A549 (cell line): Measurements from ENCODE around the gene CDC14A. TPM values are rescaled to one million over a fixed set of nuclear protein-coding genes. Genes with fewer than 3 reads are reported as not detected.
"Not testable (repeated sequence)": the region's sequence is repeated elsewhere in the genome, so short reads cannot be mapped to it uniquely, and the experiment has no call there.

Experiments
- ATAC-seq, 2 experiments: fragments of 200-7000 bp in 1 of 2; fragments of >200 bp in 1 of 2; cut with Nextera tagmentation in 1 of 2; cut with Tn5 transposase in 1 of 2; 3 replicates each; pipeline versions ENCODE4 v1.8.0 to v1.9.1; 2018 to 2020; ENCODE audit warnings: mild to moderate bottlenecking in 1 of 2, moderate library complexity in 1 of 2
- CTCF ChIA-PET: fragments of 300-600 bp; sonication (Branson Sonifier 250); formaldehyde crosslinking; extraction: SDS; loops from one replicate; lab custom pipeline; 2021; ENCODE audit warnings: antibody characterized with exemption, inconsistent platforms; lab: Yijun Ruan, JAX
- POLR2A ChIA-PET: fragments of 350-600 bp; formaldehyde crosslinking; extraction: SDS; loops from one replicate; lab custom pipeline; 2021; ENCODE audit warnings: antibody characterized with exemption, inconsistent platforms; lab: Yijun Ruan, JAX
- DNase-seq, 2 experiments: peaks; one replicate each; pipeline versions ENCODE4 v3.0.0 to v3.0.0-alpha.2; 2011 to 2016; ENCODE audit warnings: low read depth in 1 of 2, low spot score in 1 of 2
- FAIRE-seq: peaks from 2 replicates; lab custom pipeline; 2011; peaks lifted over from hg19 to GRCh38; lab: Jason Lieb, UNC
- H3K27ac ChIP-seq, 2 experiments: fragments of >200 bp; sonication (Bioruptor Twin); formaldehyde crosslinking; 3 replicates each; pipeline ENCODE4 v1.5.1; 2016 to 2017
- H3K4me1 ChIP-seq: fragments of >200 bp; sonication (Bioruptor Twin); formaldehyde crosslinking; 3 replicates; pipeline ENCODE4 v1.6.1; 2016
- H3K4me2 ChIP-seq: fragments of >200 bp; sonication (Bioruptor Twin); formaldehyde crosslinking; 3 replicates; pipeline ENCODE4 v1.6.1; 2016
- H3K4me3 ChIP-seq: fragments of >200 bp; sonication (Bioruptor Twin); formaldehyde crosslinking; 3 replicates; pipeline ENCODE4 v1.5.1; 2016
- H3K9me3 ChIP-seq: fragments of >200 bp; sonication (Bioruptor Twin); formaldehyde crosslinking; 3 replicates; pipeline ENCODE4 v1.6.1; 2016
- BHLHE40 ChIP-seq: IDR thresholded peaks from 2 replicates; pipeline ENCODE4 v1.6.1; 2012; ENCODE audit warnings: low read depth, low read length, inconsistent platforms
- CBX2 ChIP-seq: fragments of 200-600 bp; sonication (generic); IDR thresholded peaks from 2 replicates; pipeline ENCODE4 v1.6.1; 2016; ENCODE audit warnings: low read depth, mild to moderate bottlenecking, borderline replicate concordance
- CHD4 ChIP-seq: fragments of 200-600 bp; sonication (generic); IDR thresholded peaks from 2 replicates; pipeline ENCODE4 v1.6.1; 2016; ENCODE audit warnings: antibody characterized with exemption, mild to moderate bottlenecking, borderline replicate concordance
- E2F6 ChIP-seq: IDR thresholded peaks from 2 replicates; pipeline ENCODE4 v1.6.1; 2012; ENCODE audit warnings: low read depth, borderline replicate concordance
- FOXS1 ChIP-seq: fragments of 250-450 bp; sonication (Bioruptor Pico); IDR thresholded peaks from 2 replicates; pipeline ENCODE4 v1.5.0; 2020; ENCODE audit warnings: mild to moderate bottlenecking, moderate library complexity
- HES2 ChIP-seq: fragments of >200 bp; sonication (Bioruptor Twin); formaldehyde crosslinking; IDR thresholded peaks from 2 replicates; pipeline ENCODE4 v1.6.1; 2016
- HEYL ChIP-seq: fragments of 250-450 bp; sonication (Bioruptor Pico); IDR thresholded peaks from 2 replicates; pipeline ENCODE4 v1.8.0; 2021; ENCODE audit warnings: mild to moderate bottlenecking, moderate library complexity
- HOXB13 ChIP-seq: fragments of 250-450 bp; sonication (Bioruptor Pico); IDR thresholded peaks from 2 replicates; pipeline ENCODE4 v1.5.0; 2020; ENCODE audit warnings: low read depth, mild to moderate bottlenecking, moderate library complexity
- KDM5A ChIP-seq: fragments of 200-600 bp; sonication (generic); IDR thresholded peaks from 2 replicates; pipeline ENCODE4 v1.6.1; 2016; ENCODE audit warnings: antibody characterized with exemption, mild to moderate bottlenecking
- RARB ChIP-seq: fragments of 250-450 bp; sonication (Bioruptor Pico); IDR thresholded peaks from 2 replicates; pipeline ENCODE4 v1.8.0; 2021; ENCODE audit warnings: mild to moderate bottlenecking, moderate library complexity
- REST ChIP-seq: fragments of 200-600 bp; sonication (generic); IDR thresholded peaks from 2 replicates; pipeline ENCODE4 v1.6.1; 2016; ENCODE audit warnings: antibody characterized with exemption, mild to moderate bottlenecking, moderate library complexity
- TFCP2L1 ChIP-seq: fragments of 250-450 bp; sonication (Bioruptor Pico); IDR thresholded peaks from 2 replicates; pipeline ENCODE4 v1.5.0; 2021; ENCODE audit warnings: mild to moderate bottlenecking
- USF2 ChIP-seq: fragments of 450-650 bp; IDR thresholded peaks from 2 replicates; pipeline ENCODE4 v1.6.1; 2014; ENCODE audit warnings: antibody characterized with exemption
- ZFP36 ChIP-seq: fragments of 450-650 bp; IDR thresholded peaks from 2 replicates; pipeline ENCODE4 v1.6.1; 2014; ENCODE audit warnings: borderline replicate concordance; ENCODE audit not compliant: partially characterized antibody
- WGBS: methylation state at CpG from one replicate; pipeline ENCODE4 v1.1.6; 2017; ENCODE audit errors: missing lambda C conversion rate; 5-methylcytosine and 5-hydroxymethylcytosine counted together
- polyA plus RNA-seq, 4 experiments: library from polyadenylated mRNA; depleted of rRNA in 3 of 4; stranded (reverse); fragments of >200 nt; fragmentation: RNase III in 1 of 4; extraction: RNeasy Plus Mini Kit Qiagen cat#74134 plus additional on column Dnase treatment in 1 of 4; gene quantifications; 2 replicates in 3 of 4; 3 replicates in 1 of 4; pipeline ENCODE4 v1.2.3, GENCODE V29; 2011 to 2017

Gene CDC14A
- polyA plus RNA-seq, 2 of the 4 experiments (the other 2 are of a cell fraction): 1.6 to 4.1 TPM

GRCh38 chr1:100404821-100405220 lies 52.5 kb downstream of the CDC14A start (continued):
- TF ChIP-seq REST (no peak), E2F6 (no peak), USF2 (no peak), TFCP2L1 (CRISPR knock-in tag) (no peak), HEYL (CRISPR knock-in tag) (no peak), KDM5A (no peak), CBX2 (no peak), BHLHE40 (no peak), CHD4 (no peak), FOXS1 (no peak), HOXB13 (CRISPR knock-in tag) (no peak)

- WGBS: 95% methylated on average over 5 of the region's 5 CpGs
- H3K4me2 ChIP-seq, H3K9me3 ChIP-seq, POLR2A ChIA-PET, FAIRE-seq, H3K4me3 ChIP-seq, DNase-seq, ATAC-seq, H3K27ac ChIP-seq, H3K4me1 ChIP-seq: not testable (repeated sequence)
- CTCF ChIA-PET: interaction anchor here (1.0 kb wide), 1 partner anchor 19 kb away, joined by 3 read pairs; no protein-coding TSS in a partner anchor
Measured at GRCh38 chr1:100405902-100406301, 53.6 kb downstream of the CDC14A start.

- WGBS: 89% methylated on average over 3 of the region's 3 CpGs
- H3K4me3 ChIP-seq, H3K9me3 ChIP-seq, POLR2A ChIA-PET, H3K4me2 ChIP-seq, ATAC-seq, H3K4me1 ChIP-seq, H3K27ac ChIP-seq, CTCF ChIA-PET, FAIRE-seq, DNase-seq: not testable (repeated sequence)
Measured at GRCh38 chr1:100407390-100407789, 55.1 kb downstream of the CDC14A start.

GRCh38 chr1:100411019-100411418 lies 58.7 kb downstream of the CDC14A start:
- Histone ChIP-seq H3K4me2 (no peak overlapping the region), H3K27ac (no peak overlapping the region), H3K9me3 (no peaks in the 10 kb centered on the region), H3K4me3 (no peak overlapping the region), H3K4me1 (no peaks in the 10 kb centered on the region)
- DNase-seq (no peak), ATAC-seq (no peak), FAIRE-seq (no peak)
- WGBS: 91% methylated on average over 4 of the region's 4 CpGs
- TF ChIP-seq RARB (CRISPR knock-in tag): no peak
- no peak for TF ChIP-seq ZFP36
- TF ChIP-seq HES2: no peak
- TF ChIP-seq FOXS1: no peak
- ChIA-PET CTCF (interaction anchor here (1.0 kb wide), 1 partner anchor 8 kb away, joined by 3 read pairs; no protein-coding TSS in a partner anchor), POLR2A (no interaction called here)
